ENCODE results near the gene NETO2. TPM values are rescaled to one million over a fixed set of nuclear protein-coding genes. Genes with fewer than 3 reads are reported as not detected.
"Not testable (repeated sequence)": the region's sequence is repeated elsewhere in the genome, so short reads cannot be mapped to it uniquely, and the experiment has no call there.

The NETO2 gene
- total and polyA plus RNA-seq, 2 of the 13 experiments (the other 11 are each of a cell fraction or from before 2014, with no cell fraction given), result 8.2 to 13.5 TPM

DNA sequence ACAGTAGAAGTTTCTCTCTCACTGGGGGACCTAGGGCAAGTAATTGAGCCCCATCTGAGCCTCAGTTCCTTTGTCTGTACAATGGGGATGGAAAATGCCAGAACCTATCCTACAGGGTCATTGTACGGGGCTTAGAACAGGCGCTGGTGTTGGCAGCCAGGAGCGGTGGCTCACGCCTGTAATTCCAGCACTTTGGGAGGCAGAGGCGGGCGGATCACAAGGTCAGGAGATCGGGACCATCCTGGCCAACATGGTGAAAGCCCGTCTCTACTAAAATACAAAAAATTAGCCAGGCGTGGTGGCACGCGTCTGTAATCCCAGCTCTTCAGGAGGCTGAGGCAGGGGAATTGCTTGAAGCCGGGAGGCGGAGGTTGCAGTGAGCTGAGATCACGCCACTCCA is 87.7 kb downstream of the NETO2 start:
- H4K20me1 ChIP-seq (ENCODE audit: insufficient read depth, low read length); H3K4me3 ChIP-seq (replicated peaks in 1 of 3; ENCODE audit: insufficient read depth in 1 of 3, low read depth in 2 of 3, low read length in 3 of 3); H2AFZ ChIP-seq (ENCODE audit: low read length); CTCF ChIA-PET (ENCODE audit: low intra/inter-chr PET ratio, low total read pairs); DNase-seq (ENCODE audit: low spot score); H3K79me2 ChIP-seq (ENCODE audit: insufficient read depth, low read length); in situ Hi-C loops (cut with HindIII; ENCODE audit: extremely low pct_ligation_motif_present, low pct_unique_long_range_greater_than_20kb); H3K27ac ChIP-seq (ENCODE audit: extremely low read length, insufficient read depth, low read length); H3K27me3 ChIP-seq (ENCODE audit: control insufficient read depth in 1 of 2, insufficient read depth in 2 of 2, low read length in 2 of 2); ATAC-seq; H3K9me3 ChIP-seq (ENCODE audit: low read length); H3K4me2 ChIP-seq (ENCODE audit: low read depth, low read length); H3K36me3 ChIP-seq (replicated peaks in 1 of 2; ENCODE audit: control insufficient read depth in 1 of 2, insufficient read depth in 2 of 2, low read length in 2 of 2); BruUV-seq (replicated peaks); H3K9ac ChIP-seq (ENCODE audit: insufficient read depth, low read depth, low read length); FAIRE-seq; intact Hi-C loops (cut with micrococcal nuclease; ENCODE audit: unreplicated experiment); POLR2A ChIA-PET: not testable (repeated sequence)
- H3K4me1 ChIP-seq (ENCODE audit: insufficient read depth, low read length), result peaks cover 76% of the 10 kb centered on the region
- TF ChIP-seq ZMYM3 (CRISPR knock-in tag; IDR thresholded peaks at IDR 0.05) (peak; percentile 47; the same call in 1 of the 2 replicates), ZNF629 (CRISPR knock-in tag; conservative IDR thresholded peaks at IDR 0.05) (peak; percentile 69)
- 89% methylated on average over 14 of the region's 14 CpGs for WGBS (ENCODE audit: low lambda C conversion rate)

DNA sequence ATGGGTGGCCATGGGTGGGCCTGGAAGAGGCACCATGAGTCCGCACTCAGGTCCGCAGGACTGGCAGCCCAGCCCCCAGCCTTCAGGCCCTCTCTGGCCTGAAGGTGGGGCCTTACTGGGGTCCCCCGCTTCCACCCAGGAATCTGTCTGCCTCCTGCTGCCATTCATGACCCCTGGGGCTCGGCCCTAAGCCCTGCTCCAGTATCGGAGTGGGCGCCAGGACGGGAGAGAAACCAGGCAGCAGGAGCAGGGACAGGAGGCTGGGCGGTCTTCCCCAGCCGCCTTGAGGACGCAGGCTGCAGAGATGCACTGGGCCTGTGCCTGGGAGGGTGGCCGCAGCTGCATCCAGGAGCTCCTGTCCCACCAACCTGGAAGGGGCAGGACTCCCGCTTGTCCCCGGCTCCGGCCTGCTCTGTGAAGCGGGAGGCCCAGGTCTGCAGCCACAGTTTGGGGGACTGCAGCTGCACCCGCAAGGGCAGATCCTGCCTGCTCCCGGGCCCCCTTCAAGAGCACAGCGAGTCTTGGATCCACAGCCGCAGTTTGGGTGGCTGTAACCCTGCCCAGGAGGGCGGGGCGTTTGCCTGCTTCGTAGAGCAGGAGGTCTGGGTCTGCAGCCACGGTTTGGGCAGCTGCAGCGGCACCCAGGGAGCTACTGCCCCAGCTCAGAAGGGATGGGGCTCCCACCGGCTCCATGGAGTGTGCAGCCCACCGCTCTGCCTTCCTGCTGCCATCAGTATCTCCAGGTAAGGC is 88.4 kb downstream of the NETO2 start:
- no peak for DNase-seq (ENCODE audit: low spot score)
- no peak overlapping the region for H3K27ac ChIP-seq (ENCODE audit: extremely low read length, insufficient read depth, low read length)
- no peak overlapping the region for H3K4me3 ChIP-seq (replicated peaks in 1 of 3; ENCODE audit: insufficient read depth in 1 of 3, low read depth in 2 of 3, low read length in 3 of 3)
- H3K4me2 ChIP-seq (ENCODE audit: low read depth, low read length), result no peak overlapping the region
- 0 out of 2 replicates have a peak, but pooled peaks cover 4% of the 10 kb centered on the region for H3K9me3 ChIP-seq (ENCODE audit: low read length)
- ChIA-PET CTCF (ENCODE audit: low intra/inter-chr PET ratio, low total read pairs) (no interaction called here), POLR2A (no interaction called here)
- H3K27me3 ChIP-seq (ENCODE audit: control insufficient read depth in 1 of 2, insufficient read depth in 2 of 2, low read length in 2 of 2), result peaks cover 7% of the 10 kb centered on the region in 2 experiments; a peak in 4 of 5 replicates
- BruUV-seq (replicated peaks), result no TSS peak
- no peaks in the 10 kb centered on the region for H3K36me3 ChIP-seq (replicated peaks in 1 of 2; ENCODE audit: control insufficient read depth in 1 of 2, insufficient read depth in 2 of 2, low read length in 2 of 2)
- intact Hi-C loops (cut with micrococcal nuclease; ENCODE audit: unreplicated experiment) (no loop called here), in situ Hi-C loops (cut with HindIII; ENCODE audit: extremely low pct_ligation_motif_present, low pct_unique_long_range_greater_than_20kb) (no loop called here)
- no peaks in the 10 kb centered on the region for H3K79me2 ChIP-seq (ENCODE audit: insufficient read depth, low read length)
- WGBS (ENCODE audit: low lambda C conversion rate), result 71% methylated on average over 13 of the region's 26 CpGs
- no peak for FAIRE-seq
- no peak overlapping the region for H2AFZ ChIP-seq (ENCODE audit: low read length)
- H3K9ac ChIP-seq (ENCODE audit: insufficient read depth, low read depth, low read length), result no peak overlapping the region
- no peak for ATAC-seq
- H4K20me1 ChIP-seq (ENCODE audit: insufficient read depth, low read length), result no peaks in the 10 kb centered on the region
- peaks cover 74% of the 10 kb centered on the region for H3K4me1 ChIP-seq (ENCODE audit: insufficient read depth, low read length)
- TF ChIP-seq FLYWCH1 (CRISPR knock-in tag; IDR thresholded peaks at IDR 0.05) (0 out of 2 replicates have a peak, but pooled peaks have one; percentile 16), ELF4 (CRISPR knock-in tag; IDR thresholded peaks at IDR 0.05; ENCODE audit: borderline replicate concordance) (no peak), AGO1 (IDR thresholded peaks at IDR 0.05; ENCODE audit: low read depth, low read length, poor library complexity, severe bottlenecking) (peak; percentile 35), ZNF619 (CRISPR knock-in tag; IDR thresholded peaks at IDR 0.05) (0 out of 2 replicates have a peak, but pooled peaks have one; percentile 40)
- TF ChIP-seq, protein P1, sequence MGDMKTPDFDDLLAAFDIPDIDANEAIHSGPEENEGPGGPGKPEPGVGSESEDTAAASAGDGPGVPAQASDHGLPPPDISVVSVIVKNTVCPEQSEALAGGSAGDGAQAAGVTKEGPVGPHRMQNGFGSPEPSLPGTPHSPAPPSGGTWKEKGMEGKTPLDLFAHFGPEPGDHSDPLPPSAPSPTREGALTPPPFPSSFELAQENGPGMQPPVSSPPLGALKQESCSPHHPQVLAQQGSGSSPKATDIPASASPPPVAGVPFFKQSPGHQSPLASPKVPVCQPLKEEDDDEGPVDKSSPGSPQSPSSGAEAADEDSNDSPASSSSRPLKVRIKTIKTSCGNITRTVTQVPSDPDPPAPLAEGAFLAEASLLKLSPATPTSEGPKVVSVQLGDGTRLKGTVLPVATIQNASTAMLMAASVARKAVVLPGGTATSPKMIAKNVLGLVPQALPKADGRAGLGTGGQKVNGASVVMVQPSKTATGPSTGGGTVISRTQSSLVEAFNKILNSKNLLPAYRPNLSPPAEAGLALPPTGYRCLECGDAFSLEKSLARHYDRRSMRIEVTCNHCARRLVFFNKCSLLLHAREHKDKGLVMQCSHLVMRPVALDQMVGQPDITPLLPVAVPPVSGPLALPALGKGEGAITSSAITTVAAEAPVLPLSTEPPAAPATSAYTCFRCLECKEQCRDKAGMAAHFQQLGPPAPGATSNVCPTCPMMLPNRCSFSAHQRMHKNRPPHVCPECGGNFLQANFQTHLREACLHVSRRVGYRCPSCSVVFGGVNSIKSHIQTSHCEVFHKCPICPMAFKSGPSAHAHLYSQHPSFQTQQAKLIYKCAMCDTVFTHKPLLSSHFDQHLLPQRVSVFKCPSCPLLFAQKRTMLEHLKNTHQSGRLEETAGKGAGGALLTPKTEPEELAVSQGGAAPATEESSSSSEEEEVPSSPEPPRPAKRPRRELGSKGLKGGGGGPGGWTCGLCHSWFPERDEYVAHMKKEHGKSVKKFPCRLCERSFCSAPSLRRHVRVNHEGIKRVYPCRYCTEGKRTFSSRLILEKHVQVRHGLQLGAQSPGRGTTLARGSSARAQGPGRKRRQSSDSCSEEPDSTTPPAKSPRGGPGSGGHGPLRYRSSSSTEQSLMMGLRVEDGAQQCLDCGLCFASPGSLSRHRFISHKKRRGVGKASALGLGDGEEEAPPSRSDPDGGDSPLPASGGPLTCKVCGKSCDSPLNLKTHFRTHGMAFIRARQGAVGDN (CRISPR knock-in tag; IDR thresholded peaks at IDR 0.05), result peak; percentile 21; the same call in 1 of the 2 replicates
- TF ChIP-seq, protein P2, sequence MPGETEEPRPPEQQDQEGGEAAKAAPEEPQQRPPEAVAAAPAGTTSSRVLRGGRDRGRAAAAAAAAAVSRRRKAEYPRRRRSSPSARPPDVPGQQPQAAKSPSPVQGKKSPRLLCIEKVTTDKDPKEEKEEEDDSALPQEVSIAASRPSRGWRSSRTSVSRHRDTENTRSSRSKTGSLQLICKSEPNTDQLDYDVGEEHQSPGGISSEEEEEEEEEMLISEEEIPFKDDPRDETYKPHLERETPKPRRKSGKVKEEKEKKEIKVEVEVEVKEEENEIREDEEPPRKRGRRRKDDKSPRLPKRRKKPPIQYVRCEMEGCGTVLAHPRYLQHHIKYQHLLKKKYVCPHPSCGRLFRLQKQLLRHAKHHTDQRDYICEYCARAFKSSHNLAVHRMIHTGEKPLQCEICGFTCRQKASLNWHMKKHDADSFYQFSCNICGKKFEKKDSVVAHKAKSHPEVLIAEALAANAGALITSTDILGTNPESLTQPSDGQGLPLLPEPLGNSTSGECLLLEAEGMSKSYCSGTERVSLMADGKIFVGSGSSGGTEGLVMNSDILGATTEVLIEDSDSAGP (CRISPR knock-in tag; IDR thresholded peaks at IDR 0.05; ENCODE audit: borderline replicate concordance), result peak; percentile 39; the same call in 1 of the 2 replicates

All from HepG2 (cell line).